ENCODE measurements around the gene COPS7A. TPM values are rescaled to one million over a fixed set of nuclear protein-coding genes. Genes with fewer than 3 reads are reported as not detected.

The COPS7A gene
- total RNA-seq, 2 donors from 2014 or later: 43.3 to 69.2 TPM

GRCh38 chr12:6772331-6772695 lies 48.5 kb downstream of the COPS7A start, which contains the start of gene LAG3:
Gene LAG3 (plus strand): TSS chr12:6772520. CDS start chr12:6772853, 333 bp downstream.
- Histone ChIP-seq H3K9me3 (ENCODE audit: control insufficient read depth, low read length) (no peaks in the 10 kb centered on the region), H3K4me3 (ENCODE audit: low read length) (no peak within 1 kb of the TSS), H3K9ac (ENCODE audit: extremely low read depth, low read length, poor library complexity, severe bottlenecking) (no peak within 1 kb of the TSS), H3K4me1 (ENCODE audit: control insufficient read depth, insufficient read depth, low read length) (peaks cover 8% of the 10 kb centered on the region), H3K36me3 (ENCODE audit: control insufficient read depth, insufficient read depth, low read length) (peaks cover 32% of the 10 kb centered on the region), H3K27ac (ENCODE audit: low read depth, low read length) (no peak within 1 kb of the TSS), H3K27me3 (ENCODE audit: control insufficient read depth, insufficient read depth, low read length, poor library complexity, severe bottlenecking) (peaks cover 11% of the 10 kb centered on the region)
- H3K9me3 Mint-ChIP-seq: no peaks in the 10 kb centered on the region
- H3K4me3 Mint-ChIP-seq: peak within 1 kb of the TSS; percentile 45
- peaks cover 52% of the 10 kb centered on the region for H3K4me1 Mint-ChIP-seq
- peaks cover 67% of the 10 kb centered on the region for H3K27me3 Mint-ChIP-seq (ENCODE audit: insufficient read depth)
- TF ChIP-seq CTCF (conservative IDR thresholded peaks at IDR 0.05): no peak
- H3K36me3 Mint-ChIP-seq (ENCODE audit: low read depth): peaks cover 51% of the 10 kb centered on the region
- WGBS, 2 experiments (ENCODE audit: insufficient coverage in 1 of 2, insufficient read length in 1 of 2): 73 to 80% methylated on average over 3 to 15 of the region's 15 CpGs
- peak; percentile 62 for DNase-seq
- H3K27ac Mint-ChIP-seq: no peak within 1 kb of the TSS

GRCh38 chr12:6772726-6773589 lies 49.1 kb downstream of the COPS7A start:
- Histone ChIP-seq H3K27me3 (ENCODE audit: control insufficient read depth, insufficient read depth, low read length, poor library complexity, severe bottlenecking) (peaks cover 17% of the 10 kb centered on the region), H3K4me1 (ENCODE audit: control insufficient read depth, insufficient read depth, low read length) (peaks cover 13% of the 10 kb centered on the region), H3K4me3 (ENCODE audit: low read length) (no peak overlapping the region), H3K9ac (ENCODE audit: extremely low read depth, low read length, poor library complexity, severe bottlenecking) (no peak overlapping the region), H3K9me3 (ENCODE audit: control insufficient read depth, low read length) (no peaks in the 10 kb centered on the region), H3K36me3 (ENCODE audit: control insufficient read depth, insufficient read depth, low read length) (peaks cover 32% of the 10 kb centered on the region), H3K27ac (ENCODE audit: low read depth, low read length) (no peak overlapping the region)
- Mint-ChIP-seq H3K27ac (no peak overlapping the region), H3K36me3 (ENCODE audit: low read depth) (peaks cover 54% of the 10 kb centered on the region), H3K9me3 (no peaks in the 10 kb centered on the region), H3K4me3 (peak overlapping the region; percentile 45), H3K27me3 (ENCODE audit: insufficient read depth) (peaks cover 70% of the 10 kb centered on the region), H3K4me1 (peaks cover 54% of the 10 kb centered on the region)
- peak; percentile 73 for DNase-seq
- no peak for TF ChIP-seq CTCF (conservative IDR thresholded peaks at IDR 0.05)
- 64 to 75% methylated on average over 13 to 21 of the region's 21 CpGs for WGBS, 2 experiments (ENCODE audit: insufficient coverage in 1 of 2, insufficient read length in 1 of 2)

- TF ChIP-seq CTCF (conservative IDR thresholded peaks at IDR 0.05): no peak
- Mint-ChIP-seq H3K9me3 (no peaks in the 10 kb centered on the region), H3K4me1 (peaks cover 54% of the 10 kb centered on the region), H3K27me3 (ENCODE audit: insufficient read depth) (peaks cover 78% of the 10 kb centered on the region), H3K36me3 (ENCODE audit: low read depth) (peaks cover 54% of the 10 kb centered on the region), H3K27ac (no peak overlapping the region), H3K4me3 (peak overlapping the region; percentile 45)
- Histone ChIP-seq H3K36me3 (ENCODE audit: control insufficient read depth, insufficient read depth, low read length) (peaks cover 32% of the 10 kb centered on the region), H3K9ac (ENCODE audit: extremely low read depth, low read length, poor library complexity, severe bottlenecking) (no peak overlapping the region), H3K4me3 (ENCODE audit: low read length) (no peak overlapping the region), H3K27me3 (ENCODE audit: control insufficient read depth, insufficient read depth, low read length, poor library complexity, severe bottlenecking) (peaks cover 17% of the 10 kb centered on the region), H3K4me1 (ENCODE audit: control insufficient read depth, insufficient read depth, low read length) (peaks cover 15% of the 10 kb centered on the region), H3K9me3 (ENCODE audit: control insufficient read depth, low read length) (no peaks in the 10 kb centered on the region), H3K27ac (ENCODE audit: low read depth, low read length) (no peak overlapping the region)
- DNase-seq: peak; percentile 81
- WGBS, 2 experiments (ENCODE audit: insufficient coverage in 1 of 2, insufficient read length in 1 of 2): 40 to 44% methylated on average over 23 to 59 of the region's 60 CpGs
These were observed 49.9 kb downstream of the COPS7A start for GRCh38 chr12:6773590-6774351.
